Testis (tissue), 3 donors: Measurements from ENCODE around the gene APBA1. TPM values are rescaled to one million over a fixed set of nuclear protein-coding genes. Genes with fewer than 3 reads are reported as not detected.

Experiments used
- DNase-seq: peaks from one replicate; pipeline ENCODE4 v3.0.0-alpha.2; 2019
- H3K27ac ChIP-seq, 2 donors: fragments of 200-600 bp; sonication (generic); one replicate each; pipeline ENCODE4 v1.5.1; 2019
- H3K27me3 ChIP-seq: fragments of 200-600 bp; sonication (generic); one replicate; pipeline ENCODE4 v1.5.1; 2019
- H3K36me3 ChIP-seq: fragments of 200-600 bp; sonication (generic); one replicate; pipeline ENCODE4 v1.5.1; 2017; ENCODE audit warnings: low read depth; ENCODE audit errors: missing control alignments
- H3K4me1 ChIP-seq: fragments of 200-600 bp; sonication (generic); one replicate; pipeline ENCODE4 v1.5.1; 2019
- H3K4me3 ChIP-seq, 2 donors: fragments of 200-600 bp; sonication (generic); one replicate each; pipeline ENCODE4 v1.5.1; 2017 to 2019
- H3K9me3 ChIP-seq: fragments of 200-600 bp; sonication (generic); one replicate; pipeline ENCODE4 v1.5.1; 2017
- POLR2A ChIP-seq: fragments of 450-650 bp; IDR thresholded peaks from one replicate; pipeline ENCODE4 v1.6.1; 2017; ENCODE audit warnings: antibody characterized with exemption, mild to moderate bottlenecking, moderate library complexity
- WGBS, 2 donors: methylation state at CpG; one replicate each; pipeline ENCODE4 v1.1.5; 2018; 5-methylcytosine and 5-hydroxymethylcytosine counted together
- intact Hi-C: fragments of 100-400 bp; cut with DNase I; formaldehyde crosslinking; loops from one replicate; pipeline ENCODE4 v1.15.1; 2023; ENCODE audit warnings: low total_unique reads
- polyA plus RNA-seq: library from polyadenylated mRNA; stranded (reverse); fragments of 350-450 nt; fragmentation: Illumina TruSeq; extraction: RNeasy Lipid Tissue Mini Kit (QIAGEN cat#74804); gene quantifications from one replicate; pipeline ENCODE4 v1.2.3, GENCODE V29; 2014; ENCODE audit warnings: low read depth, low replicate concordance; ENCODE audit not compliant: insufficient read depth
- total RNA-seq, 2 donors: library from RNA; depleted of rRNA; stranded (reverse); fragments of >200 nt; gene quantifications; one replicate each; pipeline ENCODE4 v1.2.3, GENCODE V29; 2016
- TF ChIP-seq, protein P1 (sequence below), 3 experiments: fragments of 450-650 bp in 2 of 3; fragments of 200-600 bp in 1 of 3; sonication (generic) in 1 of 3; IDR thresholded peaks; one replicate each; pipeline ENCODE4 v1.5.1; 2016 to 2019; ENCODE audit warnings: antibody characterized with exemption in 3 of 3, mild to moderate bottlenecking in 2 of 3, moderate library complexity in 1 of 3

Gene APBA1
- total and polyA plus RNA-seq, 3 donors from 2014 or later = 7.7 to 11.9 (median 9.4) TPM

DNA sequence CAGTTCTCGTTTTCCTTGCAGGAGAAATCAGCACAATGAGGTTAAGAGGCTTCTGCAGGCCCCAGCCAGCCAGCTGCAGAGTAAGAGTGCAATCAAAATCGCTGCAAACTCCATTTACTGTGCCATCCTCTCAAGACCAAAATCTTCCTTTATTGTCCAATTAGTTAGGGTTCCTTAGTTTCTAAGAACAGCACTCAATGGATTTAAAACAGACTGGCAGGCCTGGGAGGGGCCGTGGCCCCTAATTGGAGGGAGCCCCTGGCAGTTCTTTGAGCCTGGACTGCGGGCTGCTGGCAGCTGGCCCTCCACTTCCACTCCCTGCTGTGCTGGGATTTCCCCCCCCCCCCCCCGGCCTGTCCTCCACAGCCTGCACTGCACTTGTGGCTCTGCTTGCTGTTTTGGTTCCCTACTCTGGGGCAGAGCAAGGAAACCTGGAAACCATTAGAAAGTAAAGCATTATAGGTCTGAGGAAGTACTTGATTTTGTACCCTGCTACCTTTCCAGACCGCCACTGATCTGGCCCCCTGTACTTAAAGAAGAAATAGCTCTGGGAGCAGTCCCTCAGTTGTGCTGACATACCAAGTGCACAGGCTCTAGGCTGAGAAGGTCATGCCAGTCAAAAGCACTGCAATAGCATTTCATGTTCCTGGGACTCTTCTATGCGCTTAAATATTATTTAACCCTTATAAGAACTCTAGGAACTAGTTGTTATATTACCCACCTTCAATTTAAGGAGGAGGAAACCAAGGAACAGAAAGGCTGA lies 129.0 kb downstream of the APBA1 start:
- intact Hi-C loops = no loop called here
- H3K9me3 ChIP-seq = no peaks in the 10 kb centered on the region
- no peak for DNase-seq
- TF ChIP-seq, protein P1, sequence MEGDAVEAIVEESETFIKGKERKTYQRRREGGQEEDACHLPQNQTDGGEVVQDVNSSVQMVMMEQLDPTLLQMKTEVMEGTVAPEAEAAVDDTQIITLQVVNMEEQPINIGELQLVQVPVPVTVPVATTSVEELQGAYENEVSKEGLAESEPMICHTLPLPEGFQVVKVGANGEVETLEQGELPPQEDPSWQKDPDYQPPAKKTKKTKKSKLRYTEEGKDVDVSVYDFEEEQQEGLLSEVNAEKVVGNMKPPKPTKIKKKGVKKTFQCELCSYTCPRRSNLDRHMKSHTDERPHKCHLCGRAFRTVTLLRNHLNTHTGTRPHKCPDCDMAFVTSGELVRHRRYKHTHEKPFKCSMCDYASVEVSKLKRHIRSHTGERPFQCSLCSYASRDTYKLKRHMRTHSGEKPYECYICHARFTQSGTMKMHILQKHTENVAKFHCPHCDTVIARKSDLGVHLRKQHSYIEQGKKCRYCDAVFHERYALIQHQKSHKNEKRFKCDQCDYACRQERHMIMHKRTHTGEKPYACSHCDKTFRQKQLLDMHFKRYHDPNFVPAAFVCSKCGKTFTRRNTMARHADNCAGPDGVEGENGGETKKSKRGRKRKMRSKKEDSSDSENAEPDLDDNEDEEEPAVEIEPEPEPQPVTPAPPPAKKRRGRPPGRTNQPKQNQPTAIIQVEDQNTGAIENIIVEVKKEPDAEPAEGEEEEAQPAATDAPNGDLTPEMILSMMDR (IDR thresholded peaks at IDR 0.05) = no peak
- TF ChIP-seq POLR2A = no peak
- H3K27ac ChIP-seq = no peak overlapping the region
- WGBS, 2 donors = 58 to 59% methylated on average over 7 of the region's 7 CpGs
- H3K27me3 ChIP-seq = no peaks in the 10 kb centered on the region
- H3K36me3 ChIP-seq = no peaks in the 10 kb centered on the region
- no peak overlapping the region for H3K4me3 ChIP-seq
- no peaks in the 10 kb centered on the region for H3K4me1 ChIP-seq

DNA sequence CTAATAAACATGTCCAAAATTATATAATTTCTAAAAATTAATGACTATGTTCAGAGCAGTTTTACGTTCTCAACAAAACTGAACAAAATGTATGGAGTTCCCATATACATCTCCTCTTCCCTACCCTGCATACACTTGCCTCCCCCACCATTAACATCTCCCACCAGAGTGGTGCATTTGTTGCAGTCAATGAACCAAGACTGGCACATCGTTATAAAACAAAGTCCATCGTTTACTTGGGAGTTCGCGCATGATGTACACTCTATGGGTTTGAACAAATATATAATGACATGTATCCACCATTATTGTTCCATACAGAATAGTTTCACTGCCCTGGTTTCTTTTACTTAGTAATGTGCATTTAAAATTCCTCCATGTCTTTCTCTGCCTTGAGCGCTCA lies 130.1 kb downstream of the APBA1 start:
- TF ChIP-seq, protein P1 (IDR thresholded peaks at IDR 0.05) = no peak
- no peak for TF ChIP-seq POLR2A
- H3K9me3 ChIP-seq = no peaks in the 10 kb centered on the region
- H3K4me3 ChIP-seq = no peak overlapping the region
- WGBS, 2 donors = 93 to 97% methylated on average over 6 of the region's 6 CpGs
- no peak for DNase-seq
- H3K36me3 ChIP-seq = no peaks in the 10 kb centered on the region
- no peaks in the 10 kb centered on the region for H3K4me1 ChIP-seq
- H3K27ac ChIP-seq = no peak overlapping the region
- H3K27me3 ChIP-seq = no peaks in the 10 kb centered on the region
- intact Hi-C loops = no loop called here

DNA sequence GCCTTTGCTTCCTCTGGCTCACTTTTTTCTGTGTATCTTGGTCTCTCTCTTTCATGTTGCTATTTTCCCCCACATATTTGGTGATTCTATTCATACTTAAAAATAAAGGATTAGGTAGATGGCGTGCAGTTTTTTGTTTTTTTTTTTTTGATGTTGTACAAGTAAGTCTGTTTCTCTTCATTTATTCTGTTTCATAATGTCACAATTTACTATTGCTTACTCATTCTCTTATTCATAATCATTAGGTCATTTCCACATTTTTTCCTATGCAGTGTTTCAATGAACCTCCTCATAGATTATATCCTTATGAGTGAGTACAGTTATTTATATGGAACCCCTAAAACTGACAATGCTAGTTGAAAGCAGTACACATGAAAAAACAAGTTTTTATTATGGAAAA lies 136.3 kb downstream of the APBA1 start:
- TF ChIP-seq POLR2A = no peak
- TF ChIP-seq, protein P1 (IDR thresholded peaks at IDR 0.05) = no peak
- Histone ChIP-seq H3K4me3 (no peak overlapping the region), H3K36me3 (no peaks in the 10 kb centered on the region), H3K4me1 (no peaks in the 10 kb centered on the region), H3K9me3 (no peaks in the 10 kb centered on the region), H3K27me3 (no peaks in the 10 kb centered on the region), H3K27ac (no peak overlapping the region)
- DNase-seq = no peak
- 66 to 68% methylated on average over 1 of the region's 1 CpG for WGBS, 2 donors
- intact Hi-C loops = no loop called here

DNA sequence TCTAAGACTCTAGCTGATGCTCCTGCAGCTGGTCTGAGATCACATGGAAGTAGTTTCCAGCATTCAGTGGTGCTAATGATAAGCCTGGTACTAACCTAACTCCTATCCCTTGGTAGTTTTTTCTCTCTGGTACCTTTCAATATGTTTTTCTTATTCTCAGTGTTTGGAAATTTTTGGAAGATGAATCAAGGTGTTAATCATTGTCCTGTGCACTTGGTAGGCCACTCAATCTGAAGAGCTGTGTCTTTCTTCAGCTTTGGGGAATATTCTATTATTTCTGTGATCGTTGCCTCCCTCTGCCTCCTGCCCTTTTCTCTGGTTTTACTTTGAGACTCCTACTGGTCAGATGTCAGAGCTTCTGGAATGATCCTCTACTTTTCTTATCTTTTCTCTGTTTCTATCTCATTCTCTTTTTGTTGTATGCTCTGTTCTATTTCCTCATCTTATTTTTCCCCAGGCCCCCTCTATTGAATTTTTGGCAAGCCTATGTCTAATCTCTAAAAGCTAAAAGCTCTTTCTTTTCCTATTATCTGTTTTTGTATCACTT lies 136.8 kb downstream of the APBA1 start:
- H3K27ac ChIP-seq = peak overlapping the region in 1 of 2 donors; percentile 16
- no peak overlapping the region for H3K4me3 ChIP-seq

More for the DNA sequence above, 136.8 kb downstream of the APBA1 start:
- TF ChIP-seq, protein P1 (IDR thresholded peaks at IDR 0.05) = no peak
- TF ChIP-seq POLR2A = no peak
- no peak for DNase-seq
- Histone ChIP-seq H3K4me1 (no peaks in the 10 kb centered on the region), H3K27me3 (no peaks in the 10 kb centered on the region), H3K9me3 (no peaks in the 10 kb centered on the region), H3K36me3 (no peaks in the 10 kb centered on the region)
- intact Hi-C loops = no loop called here
- WGBS, 2 donors = 52 to 75% methylated on average over 1 of the region's 1 CpG
